Stimulated activated CD8-positive, alpha-beta memory T cell treated with anti-CD3 and anti-CD28 coated beads, Interleukin-2, amount 100 ng/mL, for 1 hour (primary cell): ENCODE measurements around the gene XRCC6.
"Not testable (repeated sequence)": the region's sequence is repeated elsewhere in the genome, so short reads cannot be mapped to it uniquely, and the experiment has no call there.

ENCODE experiments used
- DNase-seq, 2 donors: peaks; one replicate each; pipeline ENCODE4 v3.0.0-alpha.2; 2020; ENCODE audit warnings: low read depth in 2 of 2

The XRCC6 gene

GRCh38 chr22:41686890-41687289 is 65.8 kb downstream of the XRCC6 start:
- DNase-seq, result not testable (repeated sequence)

- DNase-seq, result no peak
These were observed 66.8 kb downstream of the XRCC6 start for GRCh38 chr22:41687901-41688364.

- DNase-seq, result peak; percentile 85 to 86
These were observed 67.5 kb downstream of the XRCC6 start, which contains the start of gene SNU13 for GRCh38 chr22:41688365-41689211. SNU13 (minus strand) TSS chr22:41688867; CDS start chr22:41688796, 71 bp downstream.

DNA sequence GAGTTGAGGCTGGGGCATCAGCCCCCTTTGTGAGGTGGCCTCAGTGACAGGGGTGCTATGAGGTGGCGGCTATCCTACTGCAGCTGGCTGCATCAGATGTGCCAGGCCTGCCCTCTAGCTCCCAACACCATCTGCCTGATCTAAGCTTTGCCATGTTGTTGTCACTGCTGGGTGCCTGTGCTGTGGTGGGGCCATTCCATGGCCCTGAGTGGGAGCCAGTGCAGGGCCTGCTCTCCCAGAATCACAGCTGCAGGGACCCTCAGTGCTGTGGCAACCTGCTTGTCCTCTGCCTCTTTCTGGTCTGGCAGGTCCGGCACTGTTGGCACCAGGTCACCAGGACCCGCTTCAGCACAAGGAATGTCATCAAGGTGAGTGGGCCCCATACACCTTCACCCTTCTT is 69.4 kb downstream of the XRCC6 start:
- DNase-seq, result no peak

DNA sequence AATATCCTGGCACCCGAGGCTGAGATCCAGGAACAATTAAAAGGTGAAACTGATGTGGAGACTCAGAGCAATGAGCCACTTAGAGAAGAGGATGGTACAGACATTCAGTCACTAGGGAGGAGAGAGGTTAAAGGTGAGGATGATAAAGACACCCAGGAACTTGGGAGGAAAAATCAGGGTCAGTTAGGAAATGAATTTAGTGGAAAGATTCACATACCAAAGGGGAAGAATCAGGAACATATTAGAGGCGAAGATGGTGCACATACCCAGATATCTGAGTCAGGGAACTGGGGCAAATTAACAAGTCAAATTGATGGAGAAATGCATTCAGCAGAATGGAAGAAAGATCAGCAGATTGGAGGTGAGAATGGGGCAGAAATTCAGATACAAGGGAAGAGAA is 74.1 kb downstream of the XRCC6 start:
- no peak for DNase-seq

DNA sequence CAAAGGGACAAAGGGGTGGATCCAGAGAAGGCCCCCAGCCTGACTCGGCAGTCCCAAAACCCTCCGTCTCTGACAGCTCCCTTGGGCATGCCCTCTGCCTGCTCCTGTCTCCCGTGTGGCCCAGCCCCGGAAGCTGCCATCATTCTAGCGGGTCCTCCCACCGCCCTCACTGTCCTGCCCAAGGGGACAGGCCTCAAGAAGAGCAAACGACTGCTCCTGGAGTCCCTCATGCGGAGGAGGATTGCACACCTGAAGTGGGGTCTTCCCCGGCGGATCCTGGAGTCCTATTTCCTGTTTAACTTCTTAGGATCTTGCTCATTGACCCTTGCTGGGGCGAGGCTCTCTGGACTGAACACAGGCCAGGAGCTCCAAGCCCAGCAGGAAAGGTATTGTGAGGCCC is 75.6 kb downstream of the XRCC6 start:
- DNase-seq, result no peak

- DNase-seq, result peak; percentile 88 to 89
These were observed 76.2 kb downstream of the XRCC6 start for GRCh38 chr22:41697126-41697775.

DNA sequence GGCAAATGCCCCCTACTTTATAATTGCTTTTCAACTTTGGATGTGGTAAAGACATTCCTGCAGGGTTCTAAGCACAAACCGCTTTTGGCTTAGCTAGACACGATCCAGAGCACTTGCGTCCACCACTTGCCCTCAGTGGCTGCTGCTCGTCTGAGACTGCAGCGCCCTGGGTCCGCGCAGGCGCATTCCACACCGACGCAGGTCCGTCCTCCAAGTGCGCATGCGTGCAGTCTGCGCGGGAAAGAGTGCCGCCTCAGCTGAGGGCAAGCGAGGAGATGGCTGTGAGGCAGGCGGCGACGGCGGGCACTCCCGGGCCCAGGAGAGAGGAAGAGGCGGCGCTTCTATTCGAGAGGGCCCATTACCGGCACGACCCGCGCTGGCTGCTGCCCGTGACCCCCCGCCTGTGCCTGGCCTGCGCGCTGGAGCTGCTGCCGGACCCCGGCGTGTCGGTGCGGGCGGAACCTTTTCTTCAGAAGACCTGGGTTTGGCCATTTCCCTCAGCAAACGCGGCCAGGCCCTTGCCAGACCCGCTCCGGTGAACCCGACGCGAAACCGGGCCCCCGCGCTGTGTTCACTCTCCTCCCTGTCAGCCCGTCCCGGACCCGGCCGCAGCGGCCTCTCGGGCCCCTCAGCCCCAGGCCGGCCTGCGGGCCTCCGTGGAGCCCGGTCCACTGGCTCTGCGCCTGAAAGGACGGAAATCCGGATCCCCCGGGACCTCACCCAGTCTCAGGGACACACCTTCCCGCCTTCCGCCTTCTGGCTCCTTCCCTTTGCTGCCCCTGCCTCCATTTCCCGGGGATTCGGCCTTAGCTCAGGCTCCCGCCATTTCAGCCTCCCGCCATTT is 78.4 kb downstream of the XRCC6 start, which contains the start of gene MEI1:
Gene MEI1, plus strand, starts transcription at position 240 of the 844 bp plus-strand sequence. Its CDS starts 36 bp downstream, at position 276.
- DNase-seq, result peak; percentile 73 to 82

DNA sequence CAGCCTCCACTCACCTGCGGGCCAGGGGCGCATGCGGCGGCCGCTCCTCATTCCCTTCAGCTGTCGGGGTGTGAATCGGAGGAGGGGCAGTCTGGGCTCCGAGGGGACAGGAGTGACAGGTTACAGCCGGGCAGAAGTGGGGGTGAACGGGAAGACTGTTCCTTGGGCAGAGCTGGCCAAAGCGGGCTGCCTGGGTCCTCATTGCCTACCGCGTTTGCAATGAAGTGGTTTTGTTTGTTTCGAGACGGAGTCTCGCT is 78.9 kb downstream of the XRCC6 start:
- no peak for DNase-seq

DNA sequence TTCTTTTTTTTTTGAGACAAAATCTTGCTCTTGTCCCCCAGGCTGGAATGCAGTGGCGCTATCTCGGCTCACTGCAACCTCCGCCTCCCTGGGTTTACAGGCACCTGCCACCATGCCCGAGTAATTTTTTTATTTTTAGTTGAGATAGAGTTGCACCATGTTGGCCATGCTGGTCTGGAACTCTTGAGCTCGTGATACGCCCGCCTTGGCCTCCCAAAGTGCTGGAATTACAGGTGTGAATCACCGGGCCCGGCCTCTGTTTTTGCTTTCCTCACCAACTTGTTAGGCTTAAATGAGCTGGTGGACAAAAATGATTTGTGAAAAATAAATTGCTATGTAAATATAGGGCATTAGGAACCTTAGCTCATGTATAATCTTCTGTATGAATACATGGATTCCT is 81.7 kb downstream of the XRCC6 start:
- DNase-seq, result no peak

DNA sequence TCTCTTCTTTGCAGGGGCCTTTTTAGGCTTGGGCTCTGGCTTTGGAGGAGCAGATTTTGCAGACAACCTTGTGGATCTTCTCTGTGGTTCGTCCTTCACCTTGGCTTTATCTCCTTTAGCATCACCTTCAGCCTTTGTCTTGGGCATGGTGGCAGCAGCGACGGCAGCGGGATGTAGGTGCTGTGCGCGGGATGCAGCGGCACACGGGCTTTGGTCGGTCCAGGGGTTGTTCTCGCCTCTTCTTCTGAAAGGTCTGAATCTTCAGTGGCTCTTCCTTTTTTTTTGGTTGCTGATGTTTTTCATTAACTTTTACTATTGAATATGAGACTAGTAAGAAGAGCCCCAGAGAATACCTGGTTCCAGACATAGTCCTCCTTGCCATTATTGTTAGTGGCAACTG is 88.2 kb downstream of the XRCC6 start:
- DNase-seq, result no peak

DNA sequence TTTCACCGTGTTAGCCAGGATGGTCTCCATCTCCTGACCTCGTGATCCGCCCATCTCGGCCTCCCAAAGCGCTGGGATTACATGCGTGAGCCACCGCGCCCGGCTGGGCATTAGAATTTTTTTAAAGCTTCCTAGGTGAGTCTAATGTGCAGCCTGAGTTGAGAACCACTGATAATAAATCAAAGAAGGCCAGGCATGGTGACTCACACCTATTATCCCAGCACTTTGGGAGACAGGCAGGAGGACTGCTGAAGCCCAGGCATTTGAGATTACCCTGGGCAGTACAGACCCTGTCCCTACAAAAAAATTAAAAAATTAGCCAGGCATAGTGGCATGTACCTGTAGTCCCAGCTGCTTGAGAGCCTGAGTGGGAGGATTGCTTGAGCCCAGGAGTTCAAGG is 91.9 kb downstream of the XRCC6 start:
- DNase-seq, result no peak
